ENCODE results near the gene DMBX1. TPM values are rescaled to one million over a fixed set of nuclear protein-coding genes. Genes with fewer than 3 reads are reported as not detected.

DMBX1 gene
- total and polyA plus RNA-seq, 9 of the 15 experiments (the other 6 are each of a cell fraction or from before 2014, with no cell fraction given): 0.25 to 4.3 (median 1.0) TPM

GRCh38 chr1:46520063-46520911 is 30.7 kb downstream of the DMBX1 start (continued):
- TF ChIP-seq BCOR (IDR thresholded peaks at IDR 0.05) (0 out of 2 replicates have a peak, but pooled peaks have one; percentile 13), FIP1L1 (IDR thresholded peaks at IDR 0.05; ENCODE audit: low read depth, low read length, poor library complexity, severe bottlenecking) (no peak), USF1 (CRISPR knock-in tag; IDR thresholded peaks at IDR 0.05) (peak; percentile 60; the same call in 1 of the 2 replicates), ZNF212 (CRISPR knock-in tag; IDR thresholded peaks at IDR 0.05) (no peak), ATF7 (IDR thresholded peaks at IDR 0.05) (0 out of 2 replicates have a peak, but pooled peaks have one; percentile 30), GTF2B (IDR thresholded peaks at IDR 0.05; ENCODE audit: extremely low read depth, insufficient read length) (no peak), GABPA (tag; conservative IDR thresholded peaks at IDR 0.05; ENCODE audit: low read depth) (no peak), CTBP1 (IDR thresholded peaks at IDR 0.05; ENCODE audit: borderline replicate concordance) (no peak; the same call in 1 of the 2 replicates), HDAC2 (IDR thresholded peaks at IDR 0.05) (peak; percentile 31), RNF219 (CRISPR knock-in tag; IDR thresholded peaks at IDR 0.05) (no peak), ZBTB34 (CRISPR knock-in tag; IDR thresholded peaks at IDR 0.05) (no peak), ZNF583 (CRISPR knock-in tag; IDR thresholded peaks at IDR 0.05) (0 out of 2 replicates have a peak, but pooled peaks have one; percentile 14), MLX (CRISPR knock-in tag; conservative IDR thresholded peaks at IDR 0.05) (no peak), ARID2 (IDR thresholded peaks at IDR 0.05) (no peak), NCOA6 (IDR thresholded peaks at IDR 0.05) (no peak), ZNF354B (CRISPR knock-in tag; IDR thresholded peaks at IDR 0.05) (no peak), RBFOX2 (IDR thresholded peaks at IDR 0.05; ENCODE audit: low read depth, low read length) (peak; percentile 30; the same call in 1 of the 2 replicates), KAT8 (IDR thresholded peaks at IDR 0.05; ENCODE audit: low read depth) (no peak), ZKSCAN8 (CRISPR knock-in tag; IDR thresholded peaks at IDR 0.05) (no peak), POLR2A (conservative IDR thresholded peaks at IDR 0.05) (0 out of 2 replicates have a peak, but pooled peaks have one; percentile 34), STAG1 (CRISPR knock-in tag; IDR thresholded peaks at IDR 0.05; ENCODE audit: borderline replicate concordance) (no peak), WHSC1 (IDR thresholded peaks at IDR 0.05; ENCODE audit: low read length) (no peak), RBM25 (IDR thresholded peaks at IDR 0.05; ENCODE audit: low read depth, low read length, severe bottlenecking) (no peak), RNF2 (IDR thresholded peaks at IDR 0.05) (no peak), ATF1 (CRISPR knock-in tag; IDR thresholded peaks at IDR 0.05) (no peak), ATF1 (tag; IDR thresholded peaks at IDR 0.05) (0 out of 2 replicates have a peak, but pooled peaks have one; percentile 24)
